DMS 273 (cell line): ENCODE results near the gene CTSC.
A peak's percentile ranks its signal among the peaks of the same experiment; 100 is the strongest.
"Not testable (repeated sequence)": the region's sequence is repeated elsewhere in the genome, so short reads cannot be mapped to it uniquely, and the experiment has no call there.

Experiments
- DNase-seq: peaks from one replicate; lab custom pipeline; 2025; ENCODE audit not compliant: unreplicated experiment; lab: John Stamatoyannopoulos, UW

Gene CTSC

DNA sequence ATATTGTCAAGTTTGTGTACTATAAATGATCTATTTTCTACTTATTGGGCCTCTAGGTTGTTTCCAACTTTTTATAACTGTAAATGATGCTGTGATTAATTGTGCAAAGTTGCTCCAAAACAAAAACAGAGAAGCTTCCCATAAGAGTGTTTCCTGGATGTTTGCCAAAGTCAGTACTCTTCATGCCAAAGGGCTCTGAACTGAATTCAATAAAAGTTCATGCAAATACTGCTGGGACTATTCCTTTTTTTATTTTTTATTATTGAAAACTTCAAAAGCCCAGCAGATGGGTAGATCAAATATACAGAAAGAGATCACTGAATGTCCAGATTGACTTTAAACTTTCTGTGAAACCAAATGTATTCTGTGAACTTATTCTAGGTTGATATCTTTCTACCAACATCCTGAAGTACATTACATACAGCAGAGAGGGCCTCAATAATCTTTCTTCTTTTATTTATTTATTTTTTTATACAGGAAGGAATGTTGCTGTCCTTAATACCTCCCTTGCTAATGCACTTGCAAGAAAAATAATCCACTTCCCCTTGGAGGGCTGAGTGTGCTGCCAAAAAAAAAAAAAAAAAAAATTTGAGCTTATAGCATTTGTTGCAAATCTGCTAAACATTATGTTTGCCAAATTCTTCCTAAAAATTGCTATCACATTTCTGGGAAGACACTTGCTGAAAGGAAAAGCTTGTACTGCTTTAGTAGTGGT is 53.0 kb downstream of the CTSC start:
- peak; percentile 19 for DNase-seq

DNA sequence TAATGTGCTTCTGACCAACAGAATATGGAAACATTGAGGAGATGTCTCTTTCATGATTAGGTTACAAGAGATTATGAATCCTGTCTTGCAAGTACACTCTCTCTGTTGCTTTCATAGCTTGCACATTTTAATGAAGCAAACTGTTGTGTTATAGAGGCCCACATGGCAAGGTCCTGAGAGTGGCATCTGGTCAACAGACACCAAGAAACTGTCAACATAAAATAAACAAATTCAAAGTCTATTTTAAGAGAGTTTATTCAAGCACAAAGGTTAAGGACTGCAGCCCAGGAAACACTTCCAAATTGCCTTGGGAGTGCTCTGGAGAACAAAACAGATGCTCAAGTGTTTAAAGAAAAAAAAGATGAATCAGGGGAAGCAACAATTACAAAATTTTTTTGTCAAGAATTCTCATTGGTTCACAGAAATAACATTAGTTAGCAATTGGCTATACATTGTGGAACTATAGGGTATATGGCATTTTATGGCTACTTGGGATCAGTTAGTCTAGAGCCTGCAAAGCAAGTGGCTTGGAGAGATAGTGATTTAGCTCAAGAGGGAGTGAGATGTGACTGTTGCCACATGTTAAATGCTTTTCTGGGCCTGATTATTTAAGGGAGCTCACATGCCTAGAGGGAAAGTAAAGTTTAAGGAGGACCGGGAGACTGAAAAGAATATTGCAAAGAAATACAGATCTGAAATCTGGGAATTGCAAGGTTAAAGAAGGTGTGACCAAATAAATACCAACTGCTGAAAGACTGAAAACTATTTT is 54.6 kb downstream of the CTSC start:
- DNase-seq = no peak

DNA sequence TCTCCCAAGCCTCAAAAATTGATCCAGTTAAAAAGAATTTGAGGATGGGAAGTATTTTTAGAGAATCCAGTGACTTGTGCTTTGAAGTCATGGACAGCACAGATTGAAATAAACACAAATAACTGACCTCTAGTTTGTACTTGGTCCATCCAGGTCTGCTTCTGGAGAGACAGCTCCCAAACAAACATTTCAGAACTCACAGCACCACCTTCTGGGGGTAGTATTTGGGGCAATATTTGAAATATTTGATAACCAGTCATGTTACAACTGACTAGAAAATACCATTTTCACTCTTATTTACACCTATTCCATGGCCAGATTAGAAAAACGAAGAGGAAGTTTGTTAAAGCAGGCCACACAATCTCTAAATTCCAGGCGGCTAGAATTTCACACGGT is 56.2 kb downstream of the CTSC start:
- DNase-seq = no peak

DNA sequence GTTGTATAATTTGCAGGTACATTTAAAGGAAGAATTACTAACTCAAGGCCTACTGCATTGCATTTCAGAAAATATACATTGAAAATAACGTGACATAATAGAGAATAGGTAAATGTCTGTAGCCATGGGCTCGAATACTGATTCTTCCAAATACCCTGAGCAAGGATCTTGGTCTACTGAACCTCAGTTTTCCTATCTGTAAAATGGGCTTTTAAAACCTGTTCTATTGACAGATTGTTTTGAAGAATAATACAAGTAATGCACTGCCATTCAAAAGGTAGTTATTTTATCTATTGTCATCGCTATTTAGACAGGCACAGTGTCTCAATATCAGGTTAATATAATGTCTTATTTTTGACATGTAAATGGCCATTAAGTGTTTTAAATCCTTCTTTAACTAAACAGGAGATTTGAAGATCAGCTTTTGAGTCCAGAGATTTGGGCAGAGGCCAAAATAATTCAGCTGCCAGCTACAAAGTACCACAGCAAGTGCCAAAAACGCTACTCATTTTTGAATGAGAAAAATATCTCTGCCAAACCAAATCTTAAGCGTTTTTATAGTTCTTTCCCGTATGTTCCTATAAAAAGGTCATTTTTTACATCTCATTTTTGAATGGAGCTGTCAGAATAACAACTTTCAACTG is 56.7 kb downstream of the CTSC start:
- DNase-seq = peak; percentile 1

DNA sequence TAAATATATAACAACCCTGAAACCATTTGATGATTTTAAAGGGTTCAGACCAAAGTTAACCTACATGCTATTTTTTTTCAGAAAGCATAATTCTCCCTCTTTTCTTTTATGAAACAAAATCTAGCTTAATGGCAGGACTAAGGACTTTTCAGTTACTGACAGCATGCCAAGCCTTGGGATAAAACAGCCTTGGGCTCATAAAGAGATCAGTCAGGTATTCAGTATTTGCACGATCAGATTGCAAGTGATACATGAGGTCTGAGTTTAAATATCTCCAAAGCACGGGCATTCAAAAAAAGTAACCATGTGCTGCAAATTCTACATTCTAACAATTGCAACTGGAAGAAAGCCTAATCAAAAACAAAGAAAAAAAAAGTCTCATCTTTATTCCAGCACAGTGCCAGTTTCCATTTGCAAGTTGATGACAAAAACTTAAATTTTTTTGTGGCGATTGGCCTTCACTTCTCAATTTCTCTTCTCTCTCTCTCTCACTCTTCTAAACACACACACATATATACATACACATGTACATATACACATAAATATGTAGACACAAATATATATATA is 60.1 kb downstream of the CTSC start:
- DNase-seq = no peak

DNA sequence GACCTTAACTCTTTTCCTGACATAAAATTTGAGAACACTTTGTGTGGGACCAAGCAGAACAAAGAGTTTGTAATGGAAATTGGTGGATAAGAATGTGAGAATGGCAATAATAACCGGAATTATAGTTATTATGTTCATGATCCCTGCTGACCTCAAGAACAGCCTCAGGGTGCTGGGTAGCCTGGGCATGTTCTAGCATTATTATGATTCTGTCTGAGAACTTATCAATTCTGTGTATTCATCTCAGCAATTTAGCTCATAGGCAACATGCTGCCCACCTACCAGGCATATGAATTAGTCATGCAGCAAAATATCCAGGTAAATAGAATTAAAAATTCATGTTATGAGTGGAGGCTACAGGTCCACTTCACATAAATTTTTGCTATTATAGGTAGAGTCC is 61.9 kb downstream of the CTSC start:
- DNase-seq = no peak

DNA sequence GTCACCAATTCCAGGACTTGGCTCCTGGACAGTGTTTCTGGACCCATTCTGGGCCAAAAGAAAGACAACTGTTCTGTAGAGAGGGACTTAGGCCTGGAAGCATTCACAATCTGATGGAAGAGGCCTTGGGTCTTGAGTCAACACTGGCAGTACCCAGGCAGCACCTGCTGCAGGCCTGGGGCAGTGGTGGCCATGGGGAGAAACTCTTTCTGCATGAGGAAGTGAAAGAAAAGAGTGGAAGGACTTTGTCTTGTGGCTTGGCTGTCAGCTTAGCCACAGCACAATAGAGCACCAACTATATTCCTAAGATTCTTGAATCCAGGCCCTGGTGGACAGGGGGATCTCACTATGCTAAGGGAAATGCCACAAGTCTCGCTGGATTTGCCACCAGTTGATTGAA is 70.6 kb downstream of the CTSC start:
- no peak for DNase-seq

DNA sequence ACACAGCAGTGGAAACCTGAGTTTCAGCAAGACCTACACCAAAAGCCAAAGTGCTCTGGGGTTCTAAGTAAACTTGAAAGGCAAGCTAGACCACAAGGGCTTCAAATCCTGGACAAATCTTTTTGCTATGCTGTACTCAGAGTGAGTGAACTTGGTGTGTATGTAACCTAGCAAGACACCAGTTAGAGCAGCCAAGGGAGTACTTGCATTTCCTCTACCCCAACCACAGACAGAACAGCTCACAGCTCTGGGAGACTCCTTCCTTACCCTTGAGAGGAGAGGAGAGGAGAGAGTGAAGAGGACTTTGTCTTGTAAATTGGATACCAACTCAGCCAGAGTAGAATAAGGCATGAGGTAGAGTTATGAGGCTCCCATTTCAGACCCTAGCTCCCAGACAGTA is 71.4 kb downstream of the CTSC start:
- no peak for DNase-seq

DNA sequence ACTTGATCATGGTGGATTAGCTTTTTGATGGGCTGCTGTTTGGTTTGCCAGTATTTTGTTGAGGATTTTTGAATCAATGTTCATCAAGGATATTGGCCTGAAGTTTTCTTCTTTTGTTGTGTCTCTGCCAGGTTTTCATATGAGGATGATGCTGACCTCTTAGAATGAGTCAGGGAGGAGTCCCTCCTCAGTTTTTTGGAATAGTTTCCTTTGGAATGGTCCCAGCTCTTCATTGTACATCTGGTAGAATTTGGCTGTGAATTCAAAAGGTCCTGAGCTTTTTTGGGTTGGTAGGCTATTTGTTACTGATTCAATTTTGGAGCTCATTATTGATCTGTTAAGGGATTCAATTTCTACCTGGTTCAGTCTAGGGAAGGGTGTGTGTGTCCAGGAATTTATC is 78.1 kb downstream of the CTSC start:
- no peak for DNase-seq

DNA sequence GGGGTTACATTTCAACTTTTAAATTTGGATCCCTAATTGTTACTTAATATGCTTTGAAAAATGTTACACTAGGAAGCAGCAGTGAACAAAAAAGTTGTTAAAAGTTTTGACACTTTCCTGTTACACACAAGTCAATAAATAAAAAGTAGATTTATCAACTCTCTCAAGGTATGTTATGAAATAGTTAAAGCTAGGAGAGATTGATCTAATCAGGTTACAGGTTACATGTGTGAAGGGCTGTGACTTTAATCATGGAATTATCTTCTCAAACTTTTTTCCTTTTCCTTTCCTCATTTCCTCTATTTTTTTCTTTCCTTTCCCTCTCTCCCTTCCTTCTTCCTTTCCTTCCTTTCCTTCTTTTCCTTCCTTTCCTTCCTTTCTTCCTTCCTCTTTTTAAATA is 85.3 kb downstream of the CTSC start:
- no peak for DNase-seq

DNA sequence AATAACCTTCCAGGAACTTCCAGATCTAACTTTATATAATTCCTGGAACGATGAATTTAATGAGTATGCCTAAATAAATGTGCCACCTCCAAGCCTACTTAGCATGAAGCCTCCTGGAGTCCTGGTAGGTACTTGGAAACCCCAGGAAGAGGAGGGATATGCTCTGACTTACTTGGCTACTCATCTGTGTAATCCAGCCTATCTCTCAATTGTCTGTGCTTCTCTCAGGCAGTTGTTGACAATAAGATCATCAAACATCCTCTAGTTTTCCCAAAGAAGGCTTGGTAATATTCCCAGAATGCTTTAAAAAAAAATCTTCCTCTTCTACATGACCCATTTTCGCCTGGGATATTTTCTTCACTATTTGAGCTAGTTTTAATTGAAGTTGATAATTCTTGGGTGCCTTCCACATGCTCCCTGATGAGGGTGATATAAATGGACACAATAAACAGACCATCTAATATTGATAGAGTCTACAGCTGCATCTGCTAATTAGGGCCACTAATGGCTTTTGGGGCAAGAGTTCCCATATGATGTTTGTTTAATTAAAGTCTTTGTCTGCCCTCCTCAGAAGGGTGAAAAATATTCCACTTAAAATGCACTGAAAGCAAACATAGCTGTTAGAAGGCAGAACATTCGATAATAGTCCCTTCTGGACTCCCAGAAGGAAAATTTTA is 86.8 kb downstream of the CTSC start:
- DNase-seq = no peak

DNA sequence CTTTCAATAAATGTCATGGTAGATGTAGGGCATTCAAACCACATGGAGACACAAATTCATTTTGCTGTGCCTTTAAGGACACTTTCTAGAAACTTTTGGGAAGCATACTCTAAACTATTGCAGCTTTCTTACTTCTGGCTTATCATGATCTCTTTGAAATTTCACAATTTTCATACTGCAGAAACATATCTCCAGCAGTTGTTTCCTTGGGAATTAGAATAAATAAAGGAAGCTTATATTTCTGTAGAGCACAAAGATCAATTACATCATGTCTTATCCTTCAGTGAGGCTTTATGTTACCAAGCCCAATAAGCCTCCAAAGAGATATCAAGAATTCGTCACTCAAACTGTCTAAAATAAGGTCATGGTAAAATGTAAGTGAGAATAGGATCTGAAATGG is 87.8 kb downstream of the CTSC start:
- DNase-seq = no peak

DNA sequence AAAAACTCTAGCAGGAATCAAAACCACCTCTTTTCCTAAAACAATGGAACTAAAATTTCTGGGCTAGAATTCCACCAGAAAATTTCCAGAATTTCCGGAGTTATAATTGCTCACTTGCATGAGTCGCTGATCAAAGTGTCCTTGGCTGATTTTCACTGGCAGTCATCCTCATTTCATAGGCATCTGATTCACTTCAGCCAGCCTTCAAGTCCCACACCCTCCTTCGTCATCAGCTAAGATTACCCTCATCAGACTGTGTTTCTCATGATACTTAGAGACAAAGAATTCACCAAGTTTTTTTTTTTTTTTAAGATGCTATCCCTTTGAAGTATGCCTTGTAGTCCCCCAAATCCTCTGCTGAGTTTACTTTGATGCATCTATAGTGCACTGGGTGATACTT is 90.8 kb downstream of the CTSC start:
- no peak for DNase-seq

DNA sequence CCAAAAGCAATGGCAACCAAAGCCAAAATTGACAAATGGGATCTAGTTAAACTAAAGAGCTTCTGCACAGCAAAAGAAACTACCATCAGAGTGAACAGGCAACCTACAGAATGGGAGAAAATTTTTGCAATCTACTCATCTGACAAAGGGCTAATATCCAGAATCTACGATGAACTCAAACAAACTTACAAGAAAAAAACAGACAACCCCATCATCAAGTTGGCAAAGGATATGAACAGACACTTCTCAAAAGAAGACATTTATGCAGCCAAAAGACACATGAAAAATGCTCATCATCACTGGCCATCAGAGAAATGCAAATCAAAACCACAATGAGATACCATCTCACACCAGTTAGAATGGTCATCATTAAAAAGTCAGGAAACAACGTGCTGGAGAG is 92.0 kb downstream of the CTSC start:
- not testable (repeated sequence) for DNase-seq
